ENCODE data around the gene VKORC1.

Gene VKORC1

DNA sequence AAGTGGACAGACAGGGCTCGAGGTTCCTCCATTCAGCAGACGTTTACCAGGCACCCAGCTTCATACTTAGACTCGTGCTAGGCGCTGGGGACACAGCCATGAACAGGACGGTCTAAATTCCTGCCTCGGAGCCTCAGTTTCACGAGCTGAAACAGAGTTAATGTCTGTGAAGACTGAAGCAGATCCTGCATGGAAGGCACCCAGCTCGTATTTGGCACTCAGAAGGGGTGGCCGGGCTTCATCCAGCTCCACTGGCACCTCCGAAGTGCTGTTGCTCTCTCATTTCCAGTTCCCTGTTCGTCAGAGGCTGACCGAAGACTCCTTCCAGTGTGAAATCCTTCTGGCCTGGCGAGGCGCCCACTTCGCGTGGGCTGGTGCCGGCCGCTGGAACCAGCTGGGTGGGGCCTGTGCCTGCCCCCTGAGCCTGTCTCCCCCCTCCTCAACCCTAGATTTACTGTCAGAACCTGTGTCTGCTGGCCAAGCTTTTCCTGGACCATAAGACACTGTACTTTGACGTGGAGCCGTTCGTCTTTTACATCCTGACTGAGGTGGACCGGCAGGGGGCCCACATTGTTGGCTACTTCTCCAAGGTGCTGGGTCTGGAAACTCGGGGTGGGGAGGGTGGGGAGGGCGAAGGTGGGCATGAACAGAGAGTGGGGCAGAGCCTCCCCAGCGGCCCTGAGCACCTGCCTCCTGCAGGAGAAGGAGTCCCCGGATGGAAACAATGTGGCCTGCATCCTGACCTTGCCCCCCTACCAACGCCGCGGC lies 35.2 kb upstream of the VKORC1 start:
- DNase-seq, result no peak

GRCh38 chr16:31128711-31129567 lies 34.3 kb upstream of the VKORC1 start:
- DNase-seq, result no peak

GRCh38 chr16:31127182-31127581 lies 32.6 kb upstream of the VKORC1 start:
- no peak for DNase-seq

DNA sequence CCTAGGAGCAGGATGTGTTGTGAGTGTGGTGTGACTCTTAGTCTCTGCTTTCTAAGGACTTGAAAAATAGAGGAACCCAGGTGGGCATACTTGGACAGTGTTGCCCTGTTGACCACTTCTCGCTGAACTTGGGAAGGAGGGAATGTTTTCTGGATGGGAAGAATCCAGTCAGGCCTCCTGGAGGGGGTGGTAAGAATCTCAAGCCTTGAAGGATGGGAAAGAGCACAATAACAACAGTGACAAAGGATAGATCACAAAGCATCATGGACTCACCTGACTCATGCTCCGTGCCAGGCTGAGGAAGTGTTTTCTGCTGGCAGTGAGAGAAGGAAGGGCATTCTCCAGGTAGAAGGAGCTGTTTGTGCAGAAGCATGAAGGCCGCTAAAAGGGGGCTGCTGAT lies 31.2 kb upstream of the VKORC1 start:
- DNase-seq, result no peak

DNA sequence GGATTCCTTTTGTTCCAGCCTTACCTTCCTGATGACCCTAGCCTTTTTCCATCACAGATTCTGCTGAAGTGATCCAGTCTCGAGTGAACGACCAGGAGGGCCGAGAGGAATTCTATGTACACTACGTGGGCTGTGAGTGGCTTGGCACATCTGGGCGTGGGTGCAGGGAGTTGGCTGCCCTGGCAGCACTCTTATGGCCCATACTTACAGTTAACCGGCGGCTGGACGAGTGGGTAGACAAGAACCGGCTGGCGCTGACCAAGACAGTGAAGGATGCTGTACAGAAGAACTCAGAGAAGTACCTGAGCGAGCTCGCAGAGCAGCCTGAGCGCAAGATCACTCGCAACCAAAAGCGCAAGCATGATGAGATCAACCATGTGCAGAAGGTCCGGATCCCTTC lies 25.5 kb upstream of the VKORC1 start:
- DNase-seq, result no peak

GRCh38 chr16:31118223-31119155 lies 23.9 kb upstream of the VKORC1 start:
- no peak for DNase-seq

DNA sequence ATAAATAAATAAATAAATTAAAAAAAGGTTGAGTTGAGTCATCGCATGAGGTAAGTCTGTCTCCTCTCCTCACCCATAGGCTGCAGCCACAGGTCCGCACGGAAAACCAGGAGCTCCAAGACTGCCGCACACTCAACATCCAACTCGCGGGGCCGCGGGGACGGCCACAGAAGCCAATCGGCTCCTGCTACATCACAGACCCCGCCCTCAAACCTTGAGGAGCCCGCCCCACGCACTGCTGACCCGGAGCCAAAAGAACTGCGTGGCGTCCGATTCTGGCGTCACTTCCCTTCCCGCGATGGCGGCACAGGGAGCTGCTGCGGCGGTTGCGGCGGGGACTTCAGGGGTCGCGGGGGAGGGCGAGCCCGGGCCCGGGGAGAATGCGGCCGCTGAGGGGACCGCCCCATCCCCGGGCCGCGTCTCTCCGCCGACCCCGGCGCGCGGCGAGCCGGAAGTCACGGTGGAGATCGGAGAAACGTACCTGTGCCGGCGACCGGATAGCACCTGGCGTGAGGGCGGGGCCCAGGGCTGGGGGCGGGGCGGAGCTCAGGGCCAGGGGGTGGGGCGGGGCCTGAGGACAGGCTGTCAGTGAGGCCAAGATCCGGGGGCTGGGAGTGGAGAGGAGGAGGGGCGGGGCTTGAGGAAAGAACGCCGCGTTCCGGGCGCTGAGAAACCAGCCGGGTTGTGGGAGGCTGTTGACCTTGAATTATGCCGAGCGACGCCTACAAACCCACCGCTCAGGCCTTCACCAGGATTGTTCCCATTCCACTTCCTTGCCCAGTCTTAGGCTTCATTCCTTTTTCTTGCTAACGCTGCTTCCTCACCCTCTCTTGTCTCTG lies 23.0 kb upstream of the VKORC1 start, which contains the start of gene KAT8:
KAT8 (plus strand) TSS at position 281 of the 839 bp plus-strand sequence; CDS start at position 299, 18 bp downstream.
- peak; percentile 99 for DNase-seq

DNA sequence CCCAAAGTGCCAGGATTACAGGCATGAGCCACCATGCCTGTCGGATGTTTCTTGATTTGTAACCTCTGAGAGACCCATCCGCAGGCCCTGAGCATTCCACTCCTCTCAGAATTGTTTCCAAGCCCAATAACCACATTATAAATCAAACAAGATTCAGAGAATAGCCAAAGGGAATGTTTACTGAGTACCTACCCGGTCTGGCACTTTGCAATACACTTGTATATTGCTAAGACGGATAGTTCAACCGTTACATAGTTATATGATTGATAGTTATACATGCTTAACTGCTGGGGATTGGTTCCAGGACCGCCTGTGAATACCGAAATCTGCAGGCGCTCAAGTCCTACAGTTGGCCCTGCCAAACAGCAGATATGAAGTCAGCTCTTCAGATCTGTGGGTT lies 19.9 kb upstream of the VKORC1 start:
- no peak for DNase-seq

GRCh38 chr16:31113121-31114120 lies 18.8 kb upstream of the VKORC1 start:
- no peak for DNase-seq

DNA sequence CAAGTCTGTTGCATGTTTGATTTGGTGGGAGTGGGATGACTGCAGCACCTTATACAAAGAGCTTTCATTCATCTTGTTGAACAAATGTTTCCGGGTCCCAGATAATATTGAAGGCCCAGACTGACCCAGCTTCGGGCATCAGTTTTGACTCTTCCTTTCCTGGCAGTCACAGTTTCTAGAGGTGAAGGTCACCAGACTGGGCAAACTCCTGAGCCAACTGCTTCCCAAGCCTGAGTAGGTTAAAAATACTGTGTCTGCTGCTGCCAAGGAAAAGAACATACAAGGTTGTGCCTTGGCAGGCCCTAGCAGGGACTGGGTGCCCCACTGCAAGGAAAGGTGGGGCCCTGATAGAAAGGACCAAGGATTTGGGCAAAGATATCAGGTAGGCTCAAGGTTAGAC lies 18.1 kb upstream of the VKORC1 start:
- DNase-seq, result no peak

- no peak for DNase-seq
Measured at GRCh38 chr16:31111881-31112466, 17.4 kb upstream of the VKORC1 start.

DNA sequence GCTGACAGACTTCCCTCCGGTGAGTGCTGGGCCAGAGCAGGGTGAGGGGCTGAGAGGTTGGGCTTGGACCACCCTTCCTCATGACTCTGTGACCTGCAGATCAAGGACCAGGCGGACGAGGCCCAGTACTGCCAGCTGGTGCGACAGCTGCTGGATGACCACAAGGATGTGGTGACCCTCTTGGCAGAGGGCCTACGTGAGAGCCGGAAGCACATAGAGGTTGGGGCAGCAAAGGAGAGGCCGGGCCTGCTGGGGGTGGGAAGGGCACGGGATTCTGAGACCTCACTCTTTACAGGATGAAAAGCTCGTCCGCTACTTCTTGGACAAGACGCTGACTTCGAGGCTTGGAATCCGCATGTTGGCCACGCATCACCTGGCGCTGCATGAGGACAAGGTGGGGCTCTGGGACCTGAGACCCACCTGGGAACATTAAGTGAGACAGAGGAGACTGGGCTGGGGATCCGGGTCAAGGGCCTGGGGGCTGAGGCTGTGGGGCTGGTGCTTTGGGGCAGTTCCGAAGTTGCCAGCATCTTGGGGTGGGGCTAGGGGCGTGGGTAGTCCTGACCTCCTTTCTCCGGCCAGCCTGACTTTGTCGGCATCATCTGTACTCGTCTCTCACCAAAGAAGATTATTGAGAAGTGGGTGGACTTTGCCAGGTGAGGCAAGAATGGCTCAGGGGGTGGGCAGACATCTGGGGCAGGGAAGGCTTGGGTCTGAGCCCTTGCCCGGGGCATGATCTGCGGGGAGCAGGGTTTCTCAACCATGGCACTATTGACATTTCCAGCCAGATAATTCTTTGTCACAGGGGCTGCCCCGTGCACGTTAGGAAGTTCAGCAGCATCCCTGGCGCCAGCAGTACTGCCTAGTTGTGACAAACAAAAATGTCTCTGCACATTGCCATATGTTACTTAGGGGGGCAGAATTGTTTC lies 15.8 kb upstream of the VKORC1 start:
- no peak for DNase-seq

DNA sequence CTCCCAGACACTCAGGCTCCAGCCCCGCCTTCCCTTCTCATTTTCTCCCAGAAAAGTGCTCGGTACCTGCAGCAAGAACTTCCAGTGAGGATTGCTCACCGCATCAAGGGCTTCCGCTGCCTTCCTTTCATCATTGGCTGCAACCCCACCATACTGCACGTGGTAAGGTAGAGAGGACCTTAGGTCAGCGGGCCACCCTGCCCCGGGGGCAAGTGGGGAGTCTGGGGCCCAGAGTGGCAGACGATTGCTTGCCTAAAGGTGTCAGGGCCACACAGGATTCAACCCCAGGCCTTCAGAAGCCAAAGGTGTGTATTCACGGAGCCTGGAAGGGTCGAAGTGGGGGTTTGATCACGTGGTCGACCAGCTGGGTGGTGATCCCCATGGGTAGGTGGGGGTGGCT lies 15.0 kb upstream of the VKORC1 start:
- no peak for DNase-seq

DNA sequence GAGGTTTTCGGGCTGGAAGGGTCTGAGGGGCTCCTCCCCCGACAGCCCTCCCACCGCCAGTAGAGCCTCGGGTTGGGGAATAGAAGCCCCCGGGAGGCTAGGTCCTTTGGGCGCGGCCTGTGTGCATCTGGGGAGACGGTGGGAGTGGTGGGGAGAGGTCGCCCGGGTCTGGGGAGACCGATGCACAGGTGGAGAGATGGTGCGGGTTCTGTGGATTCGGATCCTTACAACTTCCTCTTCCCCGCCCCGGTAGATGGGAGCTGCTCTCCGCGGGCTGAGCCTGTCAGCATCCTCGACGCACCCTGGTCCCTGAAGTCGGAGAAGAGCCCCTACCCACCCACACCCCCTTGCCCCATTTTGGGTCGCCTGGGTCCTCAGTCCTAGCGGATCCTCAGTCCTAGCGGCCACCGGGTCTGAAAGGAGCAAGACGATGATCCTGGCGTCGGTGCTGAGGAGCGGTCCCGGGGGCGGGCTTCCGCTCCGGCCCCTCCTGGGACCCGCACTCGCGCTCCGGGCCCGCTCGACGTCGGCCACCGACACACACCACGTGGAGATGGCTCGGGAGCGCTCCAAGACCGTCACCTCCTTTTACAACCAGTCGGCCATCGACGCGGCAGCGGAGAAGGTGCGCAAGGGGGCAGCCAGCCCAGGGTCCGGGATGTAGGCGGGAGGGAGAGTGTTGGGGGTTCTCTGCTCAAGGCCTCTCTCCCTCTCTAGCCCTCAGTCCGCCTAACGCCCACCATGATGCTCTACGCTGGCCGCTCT lies 14.4 kb upstream of the VKORC1 start:
- no peak for DNase-seq

- DNase-seq, result peak; percentile 89
Measured at GRCh38 chr16:31108035-31108793, 13.6 kb upstream of the VKORC1 start, which contains the start of gene BCKDK. TSS of gene BCKDK (plus strand) at chr16:31108386. CDS start at chr16:31109224, 838 bp downstream.

- peak; percentile 75 for DNase-seq
Measured at GRCh38 chr16:31107465-31107867, 12.9 kb upstream of the VKORC1 start.
